Measurements from ENCODE around the gene DRC3.

Gene DRC3

DNA sequence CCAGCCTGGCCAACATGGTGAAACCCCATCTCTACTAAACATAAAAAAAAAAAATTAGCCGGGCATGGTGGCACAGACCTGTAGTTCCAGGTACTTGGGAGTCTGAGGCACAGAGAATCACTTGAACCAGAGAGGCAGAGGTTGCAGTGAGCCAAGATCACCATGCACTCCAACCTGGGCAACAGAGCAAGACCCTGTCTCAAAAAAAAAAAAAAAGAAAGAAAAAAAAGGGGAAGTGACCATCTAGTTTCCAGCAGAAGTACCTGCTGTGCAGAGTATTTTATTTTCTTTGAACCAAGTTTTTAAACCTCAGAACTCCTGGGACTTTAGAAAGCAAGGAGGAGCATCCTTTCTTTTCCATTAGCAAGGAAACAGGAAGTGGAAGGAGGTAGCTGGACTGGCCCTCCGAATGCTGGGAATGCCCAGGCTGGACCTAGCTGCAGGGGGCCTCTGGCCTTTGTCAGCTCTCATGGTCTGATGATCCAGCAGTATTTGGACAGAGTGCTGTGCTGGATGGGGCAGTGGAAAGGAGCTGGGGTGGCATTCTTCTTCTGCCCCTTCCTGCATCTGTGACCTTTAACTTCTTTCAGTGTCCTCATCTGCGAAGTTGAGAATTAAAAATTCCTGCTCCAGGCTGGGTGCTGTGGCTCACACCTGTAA, 73.2 kb downstream of the DRC3 start:
- H3K27ac Mint-ChIP-seq = no peak overlapping the region
- no peak for ATAC-seq
- H3K36me3 Mint-ChIP-seq = no peaks in the 10 kb centered on the region
- H3K4me1 Mint-ChIP-seq = peaks cover 21% of the 10 kb centered on the region
- H3K27me3 Mint-ChIP-seq = no peaks in the 10 kb centered on the region
- no peak overlapping the region for H3K4me3 Mint-ChIP-seq
- no peaks in the 10 kb centered on the region for H3K9me3 Mint-ChIP-seq

- no peak overlapping the region for H3K27ac Mint-ChIP-seq
- ATAC-seq = no peak
- H3K36me3 Mint-ChIP-seq = peaks cover 41% of the 10 kb centered on the region
- no peaks in the 10 kb centered on the region for H3K27me3 Mint-ChIP-seq
- no peaks in the 10 kb centered on the region for H3K4me1 Mint-ChIP-seq
- no peaks in the 10 kb centered on the region for H3K9me3 Mint-ChIP-seq
- no peak overlapping the region for H3K4me3 Mint-ChIP-seq
Measured at GRCh38 chr17:18055597-18055996, 82.9 kb downstream of the DRC3 start.

- H3K27ac Mint-ChIP-seq = no peak overlapping the region
- no peaks in the 10 kb centered on the region for H3K9me3 Mint-ChIP-seq
- H3K36me3 Mint-ChIP-seq = peaks cover 41% of the 10 kb centered on the region
- no peaks in the 10 kb centered on the region for H3K4me1 Mint-ChIP-seq
- no peak for ATAC-seq
- no peak overlapping the region for H3K4me3 Mint-ChIP-seq
- no peaks in the 10 kb centered on the region for H3K27me3 Mint-ChIP-seq
Measured at GRCh38 chr17:18056214-18056613, 83.6 kb downstream of the DRC3 start.

DNA sequence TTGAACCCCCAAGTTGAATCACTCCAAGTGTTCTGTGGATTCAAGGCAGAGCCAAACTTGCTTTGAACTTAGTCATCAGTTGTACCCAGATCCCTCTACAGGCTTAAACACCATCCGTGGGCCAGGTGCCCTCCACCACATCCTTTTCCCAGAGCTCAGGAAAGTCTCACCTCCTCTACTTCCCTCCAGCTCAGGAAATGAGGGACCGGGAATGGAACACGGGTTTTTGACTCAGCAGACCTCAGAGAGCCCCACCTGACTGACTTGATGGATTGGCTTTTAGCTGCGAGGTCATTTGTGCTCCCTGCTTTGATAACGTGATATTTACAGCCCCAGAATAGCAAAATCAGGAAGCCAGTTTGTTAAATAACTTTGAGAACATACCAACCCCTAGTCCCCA, 86.6 kb downstream of the DRC3 start:
- H3K36me3 Mint-ChIP-seq = peaks cover 47% of the 10 kb centered on the region
- H3K27me3 Mint-ChIP-seq = no peaks in the 10 kb centered on the region
- ATAC-seq = no peak
- no peak overlapping the region for H3K27ac Mint-ChIP-seq
- no peaks in the 10 kb centered on the region for H3K9me3 Mint-ChIP-seq
- H3K4me3 Mint-ChIP-seq = no peak overlapping the region
- no peaks in the 10 kb centered on the region for H3K4me1 Mint-ChIP-seq

DNA sequence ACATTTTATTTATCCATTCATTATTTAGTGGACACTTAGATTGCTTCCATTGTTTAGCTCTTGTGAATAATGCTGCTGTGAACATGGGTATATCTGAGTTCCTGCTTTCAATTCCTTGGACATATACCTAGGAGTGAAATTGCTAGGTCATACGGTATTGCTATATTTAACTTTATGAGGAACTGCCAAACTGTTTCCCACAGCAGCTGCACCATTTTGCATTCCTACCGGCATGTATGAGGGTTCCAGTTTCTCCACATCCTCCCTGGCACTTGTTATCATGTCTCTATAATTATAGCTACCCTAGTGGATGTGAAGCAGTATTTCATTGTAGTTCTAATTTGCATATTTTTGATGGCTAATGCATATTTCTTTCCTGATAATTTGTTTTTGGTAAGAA, 91.4 kb downstream of the DRC3 start:
- Mint-ChIP-seq H3K27ac (no peak overlapping the region), H3K36me3 (peaks cover 38% of the 10 kb centered on the region), H3K4me3 (no peak overlapping the region), H3K27me3 (no peaks in the 10 kb centered on the region), H3K9me3 (no peaks in the 10 kb centered on the region), H3K4me1 (no peaks in the 10 kb centered on the region)
- ATAC-seq = no peak

DNA sequence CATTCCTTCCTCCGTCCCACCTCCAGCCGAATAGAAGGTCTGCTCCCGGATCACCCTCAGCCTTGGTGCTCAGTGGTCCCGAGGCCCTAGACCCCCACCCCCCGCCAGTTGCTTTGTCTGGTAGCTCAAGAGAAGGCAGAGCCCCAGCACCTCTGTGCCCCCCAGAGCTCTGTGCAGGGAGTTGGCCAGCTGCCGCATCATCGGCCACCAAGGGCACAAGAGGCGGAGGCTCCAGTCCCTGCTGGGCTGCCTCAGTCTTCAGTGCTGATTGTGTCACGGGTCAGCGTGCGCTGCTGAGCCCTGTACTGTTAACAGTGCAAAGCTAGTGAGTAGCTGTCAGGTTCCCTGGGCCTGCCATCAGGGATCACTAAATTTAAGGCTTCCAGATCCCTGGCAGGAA, 92.9 kb downstream of the DRC3 start:
- peaks cover 33% of the 10 kb centered on the region for H3K36me3 Mint-ChIP-seq
- H3K9me3 Mint-ChIP-seq = no peaks in the 10 kb centered on the region
- H3K4me1 Mint-ChIP-seq = no peaks in the 10 kb centered on the region
- no peaks in the 10 kb centered on the region for H3K27me3 Mint-ChIP-seq
- H3K4me3 Mint-ChIP-seq = no peak overlapping the region
- no peak overlapping the region for H3K27ac Mint-ChIP-seq
- ATAC-seq = no peak

Measured in stimulated activated memory B cell treated with anti-CD40 and anti-IgM and Interleukin-4, amounts not matched to agents 10 μg/mL and 1 μg/mL and 100 μg/mL, for 72 hours (primary cell).